ENCODE results near the gene CD59.
"Not testable (repeated sequence)": the region's sequence is repeated elsewhere in the genome, so short reads cannot be mapped to it uniquely, and the experiment has no call there.

Gene CD59

DNA sequence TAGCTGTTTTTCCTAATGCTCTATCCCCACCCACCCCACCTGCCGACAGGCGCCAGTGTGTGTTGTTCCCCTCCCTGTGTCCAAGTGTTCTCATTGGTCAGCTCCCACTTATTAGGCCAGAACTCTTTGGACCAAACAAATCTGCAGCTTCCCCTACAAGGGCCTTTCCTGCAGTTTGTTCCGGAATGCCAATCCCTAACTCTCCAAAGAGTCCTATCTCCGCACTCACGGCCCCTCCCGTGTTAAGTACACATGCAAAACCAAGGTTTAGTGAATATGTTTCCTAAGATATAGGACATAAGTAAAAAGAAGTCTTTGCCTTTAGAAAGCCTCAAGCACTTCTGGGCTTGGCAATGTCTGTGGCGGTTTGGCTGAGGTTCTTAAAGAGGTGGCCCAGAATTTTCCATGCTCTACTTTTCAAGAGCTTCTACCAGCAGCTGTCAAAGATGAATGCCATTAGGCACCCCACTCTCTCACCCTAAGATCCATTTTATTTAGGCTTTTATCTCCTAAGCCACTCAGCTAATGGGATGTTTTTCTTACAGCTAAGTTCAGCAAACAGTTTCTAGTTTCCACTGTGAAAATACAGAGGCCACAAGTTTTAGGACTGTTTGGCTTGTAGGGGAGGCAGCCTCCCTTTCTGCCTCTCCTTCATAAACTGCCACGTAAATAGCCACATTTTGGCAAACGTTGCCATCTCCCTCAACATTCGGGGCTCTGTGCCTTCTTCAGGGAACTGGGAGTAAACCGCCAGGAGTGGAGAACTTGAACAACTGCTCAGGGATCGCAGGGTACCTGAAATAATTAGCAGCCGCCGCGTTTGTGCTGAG is 1.6 kb downstream of the CD59 start:
- peaks cover 36 to 38% of the 10 kb centered on the region in 2 experiments for H3K4me1 ChIP-seq (ENCODE audit: control insufficient read depth in 1 of 2, insufficient read depth in 1 of 2, low read depth in 1 of 2, low read length in 1 of 2)
- no peaks in the 10 kb centered on the region for H3K9me3 ChIP-seq
- H3K27ac ChIP-seq, result peak overlapping the region; percentile 81
- no peak for TF ChIP-seq CTCF (IDR thresholded peaks at IDR 0.05)
- no peaks in the 10 kb centered on the region for H3K27me3 ChIP-seq
- H3K4me3 ChIP-seq (ENCODE audit: low read depth in 1 of 2, low read length in 1 of 2), result peak overlapping the region; percentile 75 to 87
- H3K36me3 ChIP-seq, result no peaks in the 10 kb centered on the region

DNA sequence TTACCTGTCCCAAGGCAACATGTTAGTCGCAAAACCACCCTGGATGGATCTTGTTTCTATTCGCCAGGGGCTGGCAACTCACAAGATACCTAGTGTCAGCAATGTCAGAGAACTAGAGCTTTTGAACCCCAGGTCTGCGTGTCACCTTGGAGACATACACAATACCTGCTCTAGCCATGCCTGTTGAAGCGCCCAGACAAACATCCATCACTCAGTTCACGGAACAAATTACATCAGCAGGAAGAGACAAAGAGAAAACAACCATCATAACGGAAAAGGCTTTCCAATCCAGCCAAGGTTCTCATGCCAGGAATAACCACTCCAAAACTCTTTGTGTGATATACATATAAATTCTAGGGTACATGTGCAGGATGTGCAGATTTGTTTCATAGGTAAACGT is 2.2 kb downstream of the CD59 start:
- Histone ChIP-seq H3K27ac (no peak overlapping the region), H3K36me3 (no peaks in the 10 kb centered on the region), H3K4me1 (ENCODE audit: control insufficient read depth in 1 of 2, insufficient read depth in 1 of 2, low read depth in 1 of 2, low read length in 1 of 2) (peaks cover 36 to 38% of the 10 kb centered on the region in 2 experiments), H3K27me3 (no peaks in the 10 kb centered on the region), H3K9me3 (no peaks in the 10 kb centered on the region), H3K4me3 (ENCODE audit: low read depth in 1 of 2, low read length in 1 of 2) (no peak overlapping the region)
- TF ChIP-seq CTCF (IDR thresholded peaks at IDR 0.05), result no peak

DNA sequence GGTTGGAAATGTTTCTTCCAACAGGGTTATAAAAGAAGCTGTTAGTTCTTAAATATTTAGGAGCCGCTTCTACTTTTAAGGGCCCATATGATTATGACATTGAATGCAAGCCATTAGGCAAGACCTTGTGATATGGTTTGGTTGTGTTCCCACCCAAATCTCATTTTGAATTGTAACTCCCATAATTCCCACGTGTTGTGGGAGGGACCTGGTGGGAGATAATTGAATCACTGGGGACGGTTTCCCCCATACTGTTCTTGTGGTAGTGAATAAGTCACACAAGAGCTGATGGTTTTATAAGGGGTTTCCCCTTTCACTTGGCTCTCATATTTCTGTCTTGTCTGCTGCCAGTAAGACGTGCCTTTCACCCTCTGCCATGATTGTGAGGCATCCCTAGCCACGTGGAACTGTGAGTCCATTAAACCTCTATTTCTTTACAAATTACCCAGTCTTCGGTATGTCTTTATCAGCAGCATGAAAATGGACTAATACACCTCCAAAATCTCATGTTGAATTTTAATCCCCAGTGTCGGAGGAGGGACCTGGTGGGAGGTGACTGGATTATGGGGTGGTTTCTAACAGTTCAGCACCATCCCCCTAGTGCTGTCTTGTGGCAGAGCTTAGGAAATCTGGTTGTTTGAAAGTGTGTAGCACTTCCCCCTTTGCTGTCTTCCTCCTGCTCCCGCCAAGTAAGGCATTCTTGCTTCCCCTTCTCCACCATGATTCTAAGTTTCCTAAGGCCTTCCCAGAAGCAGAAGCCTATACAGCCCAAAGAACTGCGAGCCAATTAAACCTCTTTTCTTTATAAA is 4.3 kb downstream of the CD59 start:
- Histone ChIP-seq H3K27me3 (no peaks in the 10 kb centered on the region), H3K4me1 (ENCODE audit: control insufficient read depth in 1 of 2, insufficient read depth in 1 of 2, low read depth in 1 of 2, low read length in 1 of 2) (peaks cover 36 to 38% of the 10 kb centered on the region in 2 experiments), H3K9me3 (no peaks in the 10 kb centered on the region), H3K27ac (peak overlapping the region; percentile 76), H3K4me3 (ENCODE audit: low read depth in 1 of 2, low read length in 1 of 2) (peak overlapping the region in 1 of 2 experiments; percentile 5), H3K36me3 (no peaks in the 10 kb centered on the region)
- peak; percentile 13 for TF ChIP-seq CTCF (IDR thresholded peaks at IDR 0.05)

- TF ChIP-seq CTCF (IDR thresholded peaks at IDR 0.05), result no peak
- H3K4me3 ChIP-seq (ENCODE audit: low read depth in 1 of 2, low read length in 1 of 2), result no peak overlapping the region
- peaks cover 34 to 36% of the 10 kb centered on the region in 2 experiments for H3K4me1 ChIP-seq (ENCODE audit: control insufficient read depth in 1 of 2, insufficient read depth in 1 of 2, low read depth in 1 of 2, low read length in 1 of 2)
- H3K27ac ChIP-seq, result no peak overlapping the region
- no peaks in the 10 kb centered on the region for H3K9me3 ChIP-seq
- H3K27me3 ChIP-seq, result no peaks in the 10 kb centered on the region
- no peaks in the 10 kb centered on the region for H3K36me3 ChIP-seq
Observed at GRCh38 chr11:33730716-33731115, 5.5 kb downstream of the CD59 start.

DNA sequence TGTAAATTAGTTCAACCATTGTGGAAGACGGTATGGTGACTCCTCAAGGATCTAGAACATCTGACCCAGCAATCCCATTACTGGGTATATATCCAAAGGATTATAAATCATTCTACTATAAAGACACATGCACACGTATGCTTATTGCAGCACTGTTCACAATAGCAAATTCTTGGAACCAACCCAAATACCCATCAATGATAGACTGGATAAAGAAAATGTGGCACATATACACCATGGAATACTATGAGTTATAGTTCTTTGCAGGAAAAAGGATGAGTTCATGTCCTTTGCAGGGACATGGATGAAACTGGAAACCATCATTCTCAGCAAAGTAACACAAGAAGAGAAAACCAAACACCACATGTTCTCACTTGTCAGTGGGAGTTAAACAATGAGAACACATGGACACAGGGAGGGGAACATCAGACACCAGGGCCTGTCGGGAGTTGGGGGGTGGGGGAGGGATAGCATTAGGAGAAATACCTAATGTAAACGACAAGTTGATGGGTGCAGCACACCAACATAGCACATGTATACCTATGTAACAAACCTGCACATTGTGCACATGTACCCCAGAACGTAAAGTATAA is 7.1 kb downstream of the CD59 start:
- not testable (repeated sequence) for H3K36me3 ChIP-seq; H3K27ac ChIP-seq; H3K4me3 ChIP-seq (ENCODE audit: low read depth in 1 of 2, low read length in 1 of 2); H3K27me3 ChIP-seq; H3K9me3 ChIP-seq
- H3K4me1 ChIP-seq (ENCODE audit: control insufficient read depth in 1 of 2, insufficient read depth in 1 of 2, low read depth in 1 of 2, low read length in 1 of 2), result peaks cover 21 to 35% of the 10 kb centered on the region in 2 experiments

DNA sequence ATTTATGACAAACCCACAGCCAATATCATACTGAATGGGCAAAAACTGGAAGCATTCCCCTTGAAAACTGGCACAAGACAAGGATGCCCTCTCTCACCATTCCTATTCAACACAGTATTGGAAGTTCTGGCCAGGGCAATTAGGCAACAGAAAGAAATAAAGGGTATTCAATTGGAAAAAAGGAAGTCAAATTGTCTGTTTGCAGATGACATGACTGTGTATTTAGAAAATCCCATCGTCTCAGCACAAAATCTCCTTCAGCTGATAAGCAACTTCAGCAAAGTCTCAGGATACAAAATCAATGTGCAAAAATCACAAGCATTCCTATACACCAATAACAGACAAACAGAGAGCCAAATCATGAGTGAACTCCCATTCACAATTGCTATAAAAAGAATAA is 8.7 kb downstream of the CD59 start:
- not testable (repeated sequence) for H3K36me3 ChIP-seq, H3K27ac ChIP-seq
- H3K4me1 ChIP-seq (ENCODE audit: control insufficient read depth in 1 of 2, insufficient read depth in 1 of 2, low read depth in 1 of 2, low read length in 1 of 2), result peaks cover 14 to 36% of the 10 kb centered on the region in 2 experiments

More for the DNA sequence above, 8.7 kb downstream of the CD59 start:
- H3K9me3 ChIP-seq; H3K4me3 ChIP-seq (ENCODE audit: low read depth in 1 of 2, low read length in 1 of 2); H3K27me3 ChIP-seq: not testable (repeated sequence)
